Endodermal cell (in vitro differentiated cells): ENCODE data around the gene SCGB3A1. TPM values are rescaled to one million over a fixed set of nuclear protein-coding genes. Genes with fewer than 3 reads are reported as not detected.
A peak's percentile ranks its signal among the peaks of the same experiment; 100 is the strongest.

Experiments used
- DNase-seq: peaks from one replicate; pipeline ENCODE4 v3.0.0-alpha.2; 2017
- H3K27ac ChIP-seq: 2 replicates; pipeline ENCODE4 v1.5.1; 2013; ENCODE audit warnings: mild to moderate bottlenecking, low read depth, low read length, moderate library complexity
- H3K27me3 ChIP-seq: 2 replicates; pipeline ENCODE4 v1.6.1; 2013; ENCODE audit warnings: mild to moderate bottlenecking, low read length, moderate library complexity; ENCODE audit not compliant: insufficient read depth, control insufficient read depth, poor library complexity, severe bottlenecking
- H3K36me3 ChIP-seq: 2 replicates; pipeline ENCODE4 v1.7.0; 2013; ENCODE audit warnings: mild to moderate bottlenecking, low read length, moderate library complexity; ENCODE audit not compliant: control insufficient read depth, insufficient read depth
- H3K4me1 ChIP-seq: one replicate; pipeline ENCODE4 v1.7.0; 2013; ENCODE audit warnings: low read length; ENCODE audit not compliant: control insufficient read depth, insufficient read depth
- H3K4me3 ChIP-seq: 2 replicates; pipeline ENCODE4 v1.5.1; 2013; ENCODE audit warnings: mild to moderate bottlenecking, low read length, moderate library complexity
- H3K9ac ChIP-seq: 2 replicates; pipeline ENCODE4 v1.6.1; 2013; ENCODE audit warnings: mild to moderate bottlenecking, low read length, moderate library complexity; ENCODE audit not compliant: poor library complexity, severe bottlenecking; ENCODE audit errors: extremely low read depth
- H3K9me3 ChIP-seq: 2 replicates; pipeline ENCODE4 v1.6.1; 2013; ENCODE audit warnings: mild to moderate bottlenecking, low read length, moderate library complexity; ENCODE audit not compliant: control insufficient read depth
- H3K27ac Mint-ChIP-seq: 2 replicates; pipeline ENCODE4 v1.8.0; 2020; ENCODE audit warnings: mixed read lengths
- H3K27me3 Mint-ChIP-seq: 2 replicates; pipeline ENCODE4 v1.8.0; 2021; ENCODE audit warnings: mild to moderate bottlenecking, mixed read lengths; ENCODE audit not compliant: insufficient read depth
- H3K36me3 Mint-ChIP-seq: 2 replicates; pipeline ENCODE4 v1.8.0; 2020; ENCODE audit warnings: low read depth, mixed read lengths
- H3K4me1 Mint-ChIP-seq: 2 replicates; pipeline ENCODE4 v1.8.0; 2020; ENCODE audit warnings: mixed read lengths
- H3K4me3 Mint-ChIP-seq: 2 replicates; pipeline ENCODE4 v1.8.0; 2020; ENCODE audit warnings: mild to moderate bottlenecking, moderate library complexity, mixed read lengths
- H3K9me3 Mint-ChIP-seq: 2 replicates; pipeline ENCODE4 v1.8.0; 2020; ENCODE audit warnings: mild to moderate bottlenecking, mixed read lengths
- WGBS, 2 experiments: methylation state at CpG; one replicate each; pipeline versions ENCODE4 v1.1.5 to v1.1.7; 2013; ENCODE audit warnings: missing lambda C conversion rate in 2 of 2, mixed read lengths in 1 of 2; ENCODE audit not compliant: insufficient coverage in 1 of 2, insufficient read length in 1 of 2; 5-methylcytosine and 5-hydroxymethylcytosine counted together
- total RNA-seq, 2 donors: library from RNA; stranded (reverse); fragmentation: NEBNext Ultra II Directional in 1 of 2; extraction: Animal tissue kit (Norgen Biotek cat#: 25700) in 1 of 2; gene quantifications; 2 replicates in 1 of 2; 3 replicates in 1 of 2; pipeline ENCODE4 v1.2.1, GENCODE V29; 2021
- TF ChIP-seq, protein P1 (sequence below): fragments of 200-600 bp; sonication (generic); conservative IDR thresholded peaks from 2 replicates; pipeline ENCODE4 v1.5.0; 2021; ENCODE audit warnings: antibody characterized with exemption, mild to moderate bottlenecking

The SCGB3A1 gene
- total RNA-seq, 2 donors from 2014 or later = 0.57 TPM; not detected in 1

DNA sequence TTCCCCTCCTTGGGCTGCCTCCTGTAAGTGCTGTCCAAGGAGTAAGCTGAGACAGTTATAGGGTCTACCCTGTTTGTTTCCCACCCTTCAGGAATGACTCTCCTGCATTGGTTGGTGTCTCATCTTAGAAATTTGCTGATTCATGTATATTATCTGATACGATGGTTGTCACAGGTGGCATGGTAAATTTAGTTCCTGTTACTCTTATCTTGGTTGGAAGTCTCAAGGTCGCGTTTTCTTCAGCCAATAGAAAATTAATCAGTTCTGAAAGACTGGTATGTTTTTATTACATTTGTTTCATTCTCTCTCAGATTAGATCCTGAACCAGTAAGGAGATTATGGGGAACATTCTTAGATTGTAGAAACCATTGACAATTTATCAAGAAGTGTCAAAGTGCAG, 42.7 kb downstream of the SCGB3A1 start:
- H3K9me3 ChIP-seq = no peaks in the 10 kb centered on the region
- TF ChIP-seq, protein P1, sequence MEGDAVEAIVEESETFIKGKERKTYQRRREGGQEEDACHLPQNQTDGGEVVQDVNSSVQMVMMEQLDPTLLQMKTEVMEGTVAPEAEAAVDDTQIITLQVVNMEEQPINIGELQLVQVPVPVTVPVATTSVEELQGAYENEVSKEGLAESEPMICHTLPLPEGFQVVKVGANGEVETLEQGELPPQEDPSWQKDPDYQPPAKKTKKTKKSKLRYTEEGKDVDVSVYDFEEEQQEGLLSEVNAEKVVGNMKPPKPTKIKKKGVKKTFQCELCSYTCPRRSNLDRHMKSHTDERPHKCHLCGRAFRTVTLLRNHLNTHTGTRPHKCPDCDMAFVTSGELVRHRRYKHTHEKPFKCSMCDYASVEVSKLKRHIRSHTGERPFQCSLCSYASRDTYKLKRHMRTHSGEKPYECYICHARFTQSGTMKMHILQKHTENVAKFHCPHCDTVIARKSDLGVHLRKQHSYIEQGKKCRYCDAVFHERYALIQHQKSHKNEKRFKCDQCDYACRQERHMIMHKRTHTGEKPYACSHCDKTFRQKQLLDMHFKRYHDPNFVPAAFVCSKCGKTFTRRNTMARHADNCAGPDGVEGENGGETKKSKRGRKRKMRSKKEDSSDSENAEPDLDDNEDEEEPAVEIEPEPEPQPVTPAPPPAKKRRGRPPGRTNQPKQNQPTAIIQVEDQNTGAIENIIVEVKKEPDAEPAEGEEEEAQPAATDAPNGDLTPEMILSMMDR = no peak
- H3K4me1 ChIP-seq = no peaks in the 10 kb centered on the region
- Mint-ChIP-seq H3K27ac (peak overlapping the region; percentile 62), H3K27me3 (no peaks in the 10 kb centered on the region), H3K36me3 (peaks cover 52% of the 10 kb centered on the region), H3K4me1 (peaks cover 9% of the 10 kb centered on the region), H3K4me3 (no peak overlapping the region), H3K9me3 (no peaks in the 10 kb centered on the region)
- no peak overlapping the region for H3K9ac ChIP-seq
- no peak for DNase-seq
- peaks cover 71% of the 10 kb centered on the region for H3K36me3 ChIP-seq
- no peaks in the 10 kb centered on the region for H3K27me3 ChIP-seq
- no peak overlapping the region for H3K4me3 ChIP-seq
- no peak overlapping the region for H3K27ac ChIP-seq
- 85 to 100% methylated on average over 1 to 3 of the region's 3 CpGs for WGBS, 2 experiments

DNA sequence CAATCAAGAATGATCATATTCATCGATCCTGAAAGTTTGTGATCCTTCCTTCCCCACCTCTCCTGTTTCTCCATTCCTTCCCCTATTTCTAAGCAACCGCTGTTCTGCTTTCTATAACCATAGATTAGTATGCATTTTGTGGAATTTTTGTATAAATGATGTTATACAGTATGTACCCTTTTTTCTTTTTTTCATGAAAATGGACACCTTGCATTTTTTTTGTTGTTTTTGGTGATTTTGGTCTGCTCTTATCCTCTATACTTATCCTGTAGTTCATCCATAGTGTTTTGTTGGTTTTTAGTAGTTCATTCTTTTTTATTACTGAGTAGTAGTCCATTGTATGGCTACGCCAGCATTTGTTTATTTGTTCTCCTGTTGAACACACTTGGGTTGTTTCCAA, 46.1 kb downstream of the SCGB3A1 start:
- Mint-ChIP-seq H3K4me3 (no peak overlapping the region), H3K27ac (no peak overlapping the region), H3K27me3 (no peaks in the 10 kb centered on the region), H3K36me3 (peaks cover 48% of the 10 kb centered on the region), H3K9me3 (no peaks in the 10 kb centered on the region), H3K4me1 (peaks cover 9% of the 10 kb centered on the region)
- H3K9me3 ChIP-seq = peaks cover 12% of the 10 kb centered on the region
- no peaks in the 10 kb centered on the region for H3K4me1 ChIP-seq
- 57 to 97% methylated on average over 1 to 3 of the region's 3 CpGs for WGBS, 2 experiments
- H3K4me3 ChIP-seq = no peak overlapping the region
- peaks cover 68% of the 10 kb centered on the region for H3K36me3 ChIP-seq
- DNase-seq = no peak
- no peak overlapping the region for H3K9ac ChIP-seq
- TF ChIP-seq, protein P1 = no peak
- no peak overlapping the region for H3K27ac ChIP-seq
- no peaks in the 10 kb centered on the region for H3K27me3 ChIP-seq

DNA sequence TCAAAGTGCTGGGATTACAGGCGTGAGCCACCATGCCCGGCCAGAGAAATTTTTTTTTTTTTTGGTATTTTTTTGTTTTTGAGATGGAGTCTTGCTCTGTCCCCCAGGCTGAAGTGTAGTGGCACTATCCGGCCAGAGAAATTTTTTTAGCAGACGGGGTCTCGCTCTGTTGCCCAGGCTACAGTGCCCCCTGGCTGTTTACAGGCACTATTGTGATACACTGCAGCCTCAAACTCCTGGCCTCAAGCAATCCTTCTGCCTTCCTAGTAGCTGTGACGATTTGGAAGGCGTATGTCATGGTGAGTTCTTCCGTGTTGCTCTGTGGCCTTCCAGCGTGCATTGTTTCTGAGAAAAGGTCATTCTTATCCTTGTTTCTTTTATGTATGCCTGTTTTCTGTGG, 49.6 kb downstream of the SCGB3A1 start:
- Histone ChIP-seq H3K9ac (no peak overlapping the region), H3K36me3 (peaks cover 67% of the 10 kb centered on the region), H3K9me3 (peaks cover 18% of the 10 kb centered on the region), H3K27ac (no peak overlapping the region), H3K4me1 (no peaks in the 10 kb centered on the region), H3K27me3 (no peaks in the 10 kb centered on the region), H3K4me3 (no peak overlapping the region)
- Mint-ChIP-seq H3K27me3 (no peaks in the 10 kb centered on the region), H3K4me1 (no peaks in the 10 kb centered on the region), H3K27ac (no peak overlapping the region), H3K4me3 (no peak overlapping the region), H3K9me3 (peaks cover 3% of the 10 kb centered on the region), H3K36me3 (peaks cover 58% of the 10 kb centered on the region)
- peak; percentile 66 for DNase-seq
- TF ChIP-seq, protein P1 = peak; percentile 61
- WGBS, 2 experiments = 96 to 100% methylated on average over 7 to 9 of the region's 9 CpGs

Other genes with a start within 250 kb of the SCGB3A1 start
- 10 to 100 TPM; 19.5 to 37.3 TPM for gene GFPT2, start 238.2 kb downstream of the SCGB3A1 start, total RNA-seq
- 10 to 100 TPM; 40.4 to 42.9 TPM for gene CNOT6, start 97.1 kb downstream of the SCGB3A1 start, total RNA-seq
- gene FLT4, start 58.1 kb upstream of the SCGB3A1 start, total RNA-seq = 1 to 10 TPM; 6.9 to 7.9 TPM
- gene OR2Y1, start 148.6 kb upstream of the SCGB3A1 start, total RNA-seq = not detected
- gene MGAT1, start 211.3 kb upstream of the SCGB3A1 start, total RNA-seq = 100 to 1,000 TPM in 1 of 2 donors, 10 to 100 TPM in 1; 76.2 to 101 TPM